Measurements from ENCODE around the gene MIA2. TPM values are rescaled to one million over a fixed set of nuclear protein-coding genes. Genes with fewer than 3 reads are reported as not detected.

MIA2 gene
- total RNA-seq, 1 donor from 2014 or later, result 25.3 TPM

GRCh38 chr14:39423793-39424192 lies 190.1 kb downstream of the MIA2 start:
- intact Hi-C loops (cut with DNase I), result no loop called here
- no peak for DNase-seq (ENCODE audit: extremely low spot score in 2 of 2)
- Histone ChIP-seq H3K27ac (no peak overlapping the region), H3K4me1 (peaks cover 68% of the 10 kb centered on the region), H3K27me3 (no peaks in the 10 kb centered on the region), H3K4me3 (no peak overlapping the region), H3K9me3 (no peaks in the 10 kb centered on the region), H3K36me3 (no peaks in the 10 kb centered on the region)
- TF ChIP-seq CTCF (IDR thresholded peaks at IDR 0.05), result no peak
- TF ChIP-seq POLR2A (IDR thresholded peaks at IDR 0.05), result no peak
- no peak for TF ChIP-seq POLR2AphosphoS5 (IDR thresholded peaks at IDR 0.05; ENCODE audit: insufficient read depth in 1 of 2, low read depth in 1 of 2)

GRCh38 chr14:39425947-39426346 lies 192.2 kb downstream of the MIA2 start:
- Histone ChIP-seq H3K36me3 (no peaks in the 10 kb centered on the region), H3K9me3 (no peaks in the 10 kb centered on the region), H3K27ac (no peak overlapping the region), H3K27me3 (no peaks in the 10 kb centered on the region), H3K4me3 (no peak overlapping the region), H3K4me1 (peaks cover 82% of the 10 kb centered on the region)
- intact Hi-C loops (cut with DNase I), result no loop called here
- DNase-seq (ENCODE audit: extremely low spot score in 2 of 2), result no peak
- TF ChIP-seq POLR2AphosphoS5 (IDR thresholded peaks at IDR 0.05; ENCODE audit: insufficient read depth in 1 of 2, low read depth in 1 of 2), result no peak
- TF ChIP-seq CTCF (IDR thresholded peaks at IDR 0.05), result no peak
- TF ChIP-seq POLR2A (IDR thresholded peaks at IDR 0.05), result no peak

- H3K27me3 ChIP-seq, result no peaks in the 10 kb centered on the region
Measured at GRCh38 chr14:39426605-39427004, 192.9 kb downstream of the MIA2 start.

GRCh38 chr14:39428118-39428517 lies 194.4 kb downstream of the MIA2 start:
- Histone ChIP-seq H3K4me1 (peaks cover 76% of the 10 kb centered on the region), H3K27ac (no peak overlapping the region), H3K4me3 (no peak overlapping the region), H3K27me3 (no peaks in the 10 kb centered on the region), H3K36me3 (no peaks in the 10 kb centered on the region), H3K9me3 (no peaks in the 10 kb centered on the region)
- intact Hi-C loops (cut with DNase I), result no loop called here
- TF ChIP-seq POLR2AphosphoS5 (IDR thresholded peaks at IDR 0.05; ENCODE audit: insufficient read depth in 1 of 2, low read depth in 1 of 2) (no peak), POLR2A (IDR thresholded peaks at IDR 0.05) (no peak), CTCF (IDR thresholded peaks at IDR 0.05) (no peak)
- no peak for DNase-seq (ENCODE audit: extremely low spot score in 2 of 2)

More at GRCh38 chr14:39426605-39427004, 192.9 kb downstream of the MIA2 start:
- no peak overlapping the region for H3K27ac ChIP-seq
- peaks cover 87% of the 10 kb centered on the region for H3K4me1 ChIP-seq
- H3K9me3 ChIP-seq, result no peaks in the 10 kb centered on the region
- DNase-seq (ENCODE audit: extremely low spot score in 2 of 2), result no peak
- H3K4me3 ChIP-seq, result no peak overlapping the region
- TF ChIP-seq CTCF (IDR thresholded peaks at IDR 0.05) (no peak), POLR2A (IDR thresholded peaks at IDR 0.05) (no peak), POLR2AphosphoS5 (IDR thresholded peaks at IDR 0.05; ENCODE audit: insufficient read depth in 1 of 2, low read depth in 1 of 2) (no peak)
- intact Hi-C loops (cut with DNase I), result no loop called here
- H3K36me3 ChIP-seq, result no peaks in the 10 kb centered on the region

GRCh38 chr14:39430762-39431415 lies 197.2 kb downstream of the MIA2 start:
- intact Hi-C loops (cut with DNase I), result loop anchor here (5.0 kb wide), 1 partner anchor 259 kb away; the partner anchor contains the start of gene TRAPPC6B
- no peaks in the 10 kb centered on the region for H3K27me3 ChIP-seq
- no peaks in the 10 kb centered on the region for H3K9me3 ChIP-seq
- DNase-seq (ENCODE audit: extremely low spot score in 2 of 2), result no peak
- TF ChIP-seq POLR2A (IDR thresholded peaks at IDR 0.05) (no peak), CTCF (IDR thresholded peaks at IDR 0.05) (no peak), POLR2AphosphoS5 (IDR thresholded peaks at IDR 0.05; ENCODE audit: insufficient read depth in 1 of 2, low read depth in 1 of 2) (no peak)
- peaks cover 64% of the 10 kb centered on the region for H3K4me1 ChIP-seq
- H3K36me3 ChIP-seq, result no peaks in the 10 kb centered on the region
- peak overlapping the region; percentile 98 to 99 for H3K4me3 ChIP-seq
- H3K27ac ChIP-seq, result peak overlapping the region; percentile 98

Measured in vagina (tissue), 2 donors.